Measurements from ENCODE around the gene DMD.

DNA sequence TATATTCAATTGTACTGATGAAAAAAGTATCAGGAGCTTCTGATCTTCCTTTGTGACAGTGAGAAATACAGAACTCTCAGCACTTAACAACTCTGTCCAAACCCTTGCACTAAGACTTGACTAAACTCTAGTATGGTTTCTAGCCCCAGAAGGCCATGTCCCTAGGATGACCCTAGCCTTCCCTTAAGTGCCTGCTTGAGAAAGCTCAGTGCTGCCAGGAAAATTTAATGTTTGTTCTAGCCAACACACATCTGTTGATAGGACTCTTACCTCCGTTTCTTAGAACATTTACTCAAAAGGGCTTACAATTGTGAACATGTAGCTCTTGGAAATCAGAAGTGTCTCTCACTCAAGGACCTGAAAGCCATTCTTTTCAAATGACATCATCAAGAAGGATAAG lies 1084.4 kb downstream of the DMD start:
- TF ChIP-seq, protein P1, sequence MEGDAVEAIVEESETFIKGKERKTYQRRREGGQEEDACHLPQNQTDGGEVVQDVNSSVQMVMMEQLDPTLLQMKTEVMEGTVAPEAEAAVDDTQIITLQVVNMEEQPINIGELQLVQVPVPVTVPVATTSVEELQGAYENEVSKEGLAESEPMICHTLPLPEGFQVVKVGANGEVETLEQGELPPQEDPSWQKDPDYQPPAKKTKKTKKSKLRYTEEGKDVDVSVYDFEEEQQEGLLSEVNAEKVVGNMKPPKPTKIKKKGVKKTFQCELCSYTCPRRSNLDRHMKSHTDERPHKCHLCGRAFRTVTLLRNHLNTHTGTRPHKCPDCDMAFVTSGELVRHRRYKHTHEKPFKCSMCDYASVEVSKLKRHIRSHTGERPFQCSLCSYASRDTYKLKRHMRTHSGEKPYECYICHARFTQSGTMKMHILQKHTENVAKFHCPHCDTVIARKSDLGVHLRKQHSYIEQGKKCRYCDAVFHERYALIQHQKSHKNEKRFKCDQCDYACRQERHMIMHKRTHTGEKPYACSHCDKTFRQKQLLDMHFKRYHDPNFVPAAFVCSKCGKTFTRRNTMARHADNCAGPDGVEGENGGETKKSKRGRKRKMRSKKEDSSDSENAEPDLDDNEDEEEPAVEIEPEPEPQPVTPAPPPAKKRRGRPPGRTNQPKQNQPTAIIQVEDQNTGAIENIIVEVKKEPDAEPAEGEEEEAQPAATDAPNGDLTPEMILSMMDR (IDR thresholded peaks at IDR 0.05) = no peak
- TF ChIP-seq POLR2A (IDR thresholded peaks at IDR 0.05) = no peak
- TF ChIP-seq EP300 (IDR thresholded peaks at IDR 0.05) = no peak

All from ovary (tissue), 3 donors.